ENCODE data around the gene ZNF212.
A peak's percentile ranks its signal among the peaks of the same experiment; 100 is the strongest.
"Not testable (repeated sequence)": the region's sequence is repeated elsewhere in the genome, so short reads cannot be mapped to it uniquely, and the experiment has no call there.

Gene ZNF212

DNA sequence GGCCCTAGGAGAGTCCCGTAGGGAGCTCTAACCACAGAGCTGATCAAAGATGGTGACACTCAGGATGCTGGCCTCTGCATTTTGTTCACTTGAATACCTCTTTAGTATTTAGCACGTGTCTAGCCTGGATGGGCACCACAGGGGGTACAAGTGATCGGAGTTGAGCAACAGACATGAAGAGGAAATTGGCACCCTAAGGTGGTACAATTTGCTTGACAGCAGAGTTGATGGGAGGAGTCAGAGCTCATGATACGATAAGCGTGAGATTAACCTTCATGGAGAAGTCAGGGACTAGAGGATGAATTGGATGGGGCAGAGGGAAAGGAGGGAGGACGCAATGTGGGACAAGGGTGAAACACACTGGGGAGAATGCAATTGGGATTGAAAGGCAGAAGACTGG is 9.9 kb upstream of the ZNF212 start:
- TF ChIP-seq, protein P1, sequence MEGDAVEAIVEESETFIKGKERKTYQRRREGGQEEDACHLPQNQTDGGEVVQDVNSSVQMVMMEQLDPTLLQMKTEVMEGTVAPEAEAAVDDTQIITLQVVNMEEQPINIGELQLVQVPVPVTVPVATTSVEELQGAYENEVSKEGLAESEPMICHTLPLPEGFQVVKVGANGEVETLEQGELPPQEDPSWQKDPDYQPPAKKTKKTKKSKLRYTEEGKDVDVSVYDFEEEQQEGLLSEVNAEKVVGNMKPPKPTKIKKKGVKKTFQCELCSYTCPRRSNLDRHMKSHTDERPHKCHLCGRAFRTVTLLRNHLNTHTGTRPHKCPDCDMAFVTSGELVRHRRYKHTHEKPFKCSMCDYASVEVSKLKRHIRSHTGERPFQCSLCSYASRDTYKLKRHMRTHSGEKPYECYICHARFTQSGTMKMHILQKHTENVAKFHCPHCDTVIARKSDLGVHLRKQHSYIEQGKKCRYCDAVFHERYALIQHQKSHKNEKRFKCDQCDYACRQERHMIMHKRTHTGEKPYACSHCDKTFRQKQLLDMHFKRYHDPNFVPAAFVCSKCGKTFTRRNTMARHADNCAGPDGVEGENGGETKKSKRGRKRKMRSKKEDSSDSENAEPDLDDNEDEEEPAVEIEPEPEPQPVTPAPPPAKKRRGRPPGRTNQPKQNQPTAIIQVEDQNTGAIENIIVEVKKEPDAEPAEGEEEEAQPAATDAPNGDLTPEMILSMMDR (conservative IDR thresholded peaks at IDR 0.05), result no peak
- no peak overlapping the region for H3K27ac ChIP-seq

DNA sequence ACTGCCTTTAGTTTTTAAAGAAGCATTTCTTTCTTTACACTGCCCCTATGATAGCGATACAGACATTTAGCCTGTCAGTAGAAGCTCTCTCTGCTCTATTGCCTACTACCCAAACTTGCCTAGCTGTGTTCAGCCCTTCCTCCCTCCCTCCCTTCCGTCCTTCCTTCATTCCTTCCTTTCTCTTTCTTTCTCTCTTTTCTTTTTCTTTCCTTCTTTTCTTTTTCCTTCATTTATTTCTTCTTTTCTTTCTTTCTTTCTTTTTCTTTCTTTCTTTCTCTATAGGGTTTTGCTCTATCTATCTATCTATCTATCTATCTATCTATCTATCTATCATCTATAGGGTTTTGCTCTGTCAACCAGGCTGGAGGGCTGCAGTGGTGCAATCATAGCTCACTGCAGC is 7.1 kb upstream of the ZNF212 start:
- H3K27ac ChIP-seq, result no peak overlapping the region
- TF ChIP-seq, protein P1 (conservative IDR thresholded peaks at IDR 0.05), result no peak

GRCh38 chr7:149233655-149234204 is 5.7 kb upstream of the ZNF212 start:
- not testable (repeated sequence) for H3K27ac ChIP-seq

GRCh38 chr7:149237502-149237901 is 1.9 kb upstream of the ZNF212 start:
- H3K27ac ChIP-seq, result peak overlapping the region; percentile 18; the same call in 1 of the 2 replicates
- TF ChIP-seq, protein P1 (conservative IDR thresholded peaks at IDR 0.05), result no peak

- H3K27ac ChIP-seq, result peak overlapping the region; percentile 18; the same call in 1 of the 2 replicates
- TF ChIP-seq, protein P1 (conservative IDR thresholded peaks at IDR 0.05), result no peak
Measured at GRCh38 chr7:149238051-149238450, 1.4 kb upstream of the ZNF212 start.

GRCh38 chr7:149240637-149241036 is 1.2 kb downstream of the ZNF212 start:
- TF ChIP-seq, protein P1 (conservative IDR thresholded peaks at IDR 0.05), result no peak
- H3K27ac ChIP-seq, result peak overlapping the region; percentile 78; the same call in 1 of the 2 replicates

DNA sequence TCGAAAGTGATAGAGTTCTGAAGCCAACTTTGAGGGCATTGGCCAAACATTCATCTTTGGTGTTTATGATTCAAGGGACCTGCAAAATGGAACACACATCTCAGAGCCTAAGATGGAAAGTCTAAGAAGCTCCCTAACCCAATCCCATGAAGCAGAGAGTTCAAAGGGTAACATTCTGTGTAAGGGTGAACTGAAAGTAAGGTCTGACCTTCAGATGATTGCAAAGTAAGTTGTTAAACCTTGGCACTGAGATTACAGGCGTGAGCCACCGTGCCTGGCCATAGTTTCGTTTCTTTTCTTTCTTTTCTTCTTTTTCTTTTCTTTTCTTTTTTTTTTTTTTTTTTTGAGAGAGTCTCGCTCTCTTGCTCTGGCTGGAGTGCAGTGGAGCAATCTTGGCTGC is 2.2 kb downstream of the ZNF212 start:
- H3K27ac ChIP-seq, result no peak overlapping the region
- TF ChIP-seq, protein P1 (conservative IDR thresholded peaks at IDR 0.05), result no peak

- no peak overlapping the region for H3K27ac ChIP-seq
- TF ChIP-seq, protein P1 (conservative IDR thresholded peaks at IDR 0.05), result no peak
Measured at GRCh38 chr7:149245244-149245643, 5.8 kb downstream of the ZNF212 start.

All from VCaP (cell line).